Stimulated activated CD8-positive, alpha-beta memory T cell treated with anti-CD3 and anti-CD28 coated beads, Interleukin-2, amount 100 ng/mL, for 1 hour (primary cell): ENCODE results near the gene ABHD12B.
"Not testable (repeated sequence)": the region's sequence is repeated elsewhere in the genome, so short reads cannot be mapped to it uniquely, and the experiment has no call there.

Experiments used
- DNase-seq, 2 donors: peaks; one replicate each; pipeline ENCODE4 v3.0.0-alpha.2; 2020; ENCODE audit warnings: low read depth in 2 of 2

The ABHD12B gene

GRCh38 chr14:50892255-50892654, 20.4 kb downstream of the ABHD12B start:
- DNase-seq, result no peak

- DNase-seq, result not testable (repeated sequence)
Measured at GRCh38 chr14:50896421-50896820, 24.6 kb downstream of the ABHD12B start.

DNA sequence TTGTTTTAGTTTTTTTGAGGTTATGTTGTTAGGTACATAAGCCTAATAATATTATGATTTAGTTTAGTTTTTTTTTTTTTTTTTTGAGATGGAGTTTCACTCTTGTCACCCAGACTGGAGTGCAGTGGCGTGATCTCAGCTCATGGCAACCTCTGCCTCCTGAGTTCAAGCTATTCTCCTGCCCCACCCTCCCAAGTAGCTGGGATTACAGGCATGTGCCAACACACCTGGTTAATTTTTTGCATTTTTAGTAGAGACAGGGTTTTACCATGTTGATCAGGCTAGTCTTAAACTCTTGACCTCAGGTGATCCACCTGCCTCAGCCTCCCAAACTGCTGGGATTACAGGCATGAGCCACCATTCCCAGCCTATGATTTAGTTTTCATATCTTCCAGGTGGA, 25.2 kb downstream of the ABHD12B start:
- not testable (repeated sequence) for DNase-seq

DNA sequence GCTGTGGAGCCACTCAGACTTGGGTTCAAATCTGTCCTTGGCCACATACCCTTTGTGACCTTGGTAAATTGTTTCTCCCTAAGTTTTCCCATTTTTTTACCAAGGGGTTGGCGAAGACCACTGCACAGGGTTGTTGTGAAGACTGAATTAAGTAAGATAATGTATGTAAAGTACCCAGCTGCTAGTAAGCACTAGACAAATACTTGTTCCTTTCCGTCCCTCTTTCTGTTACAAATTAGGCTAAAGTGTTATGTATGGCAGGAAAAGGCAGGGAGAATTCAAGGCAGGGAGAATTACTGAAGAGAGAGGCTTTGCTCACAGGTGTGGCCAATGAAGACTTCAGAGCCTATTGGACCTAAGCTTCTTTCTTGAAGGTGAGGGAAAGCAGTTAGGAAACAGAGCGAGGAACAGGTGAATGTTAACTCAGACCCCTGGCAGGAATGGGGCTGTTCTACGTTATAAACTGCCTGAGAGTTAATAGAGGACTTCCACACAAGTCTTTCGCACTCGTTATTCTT, 25.9 kb downstream of the ABHD12B start:
- no peak for DNase-seq

GRCh38 chr14:50901361-50901760, 29.5 kb downstream of the ABHD12B start:
- no peak for DNase-seq

- no peak for DNase-seq
Measured at GRCh38 chr14:50904719-50905118, 32.9 kb downstream of the ABHD12B start.

- DNase-seq, result no peak
Measured at GRCh38 chr14:50906326-50907065, 34.6 kb downstream of the ABHD12B start.

- DNase-seq, result no peak
Measured at GRCh38 chr14:50910495-50911420, 38.9 kb downstream of the ABHD12B start.

- DNase-seq, result no peak
Measured at GRCh38 chr14:50917449-50917848, 45.6 kb downstream of the ABHD12B start.

DNA sequence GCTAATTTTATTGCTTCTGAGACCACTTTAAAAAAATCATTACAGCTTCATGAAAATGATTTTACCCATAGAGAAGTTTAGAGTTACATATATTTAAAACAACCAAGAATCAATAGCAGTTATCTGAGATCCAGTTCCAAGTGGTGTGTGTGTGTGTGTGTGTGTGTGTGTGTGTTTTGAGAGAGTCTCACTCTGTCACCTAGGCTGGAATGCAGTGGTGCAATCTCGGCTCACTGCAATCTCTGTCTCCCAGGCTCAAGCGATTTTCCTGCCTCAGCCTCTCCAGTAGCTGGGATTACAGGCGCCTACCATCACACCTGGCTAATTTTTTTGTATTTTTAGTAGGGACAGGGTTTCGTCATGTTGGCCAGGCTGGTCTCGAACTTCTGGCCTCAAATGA, 47.7 kb downstream of the ABHD12B start:
- not testable (repeated sequence) for DNase-seq

GRCh38 chr14:50920482-50921230, 48.8 kb downstream of the ABHD12B start:
- DNase-seq, result no peak

GRCh38 chr14:50922803-50923202, 51.0 kb downstream of the ABHD12B start:
- DNase-seq, result no peak

DNA sequence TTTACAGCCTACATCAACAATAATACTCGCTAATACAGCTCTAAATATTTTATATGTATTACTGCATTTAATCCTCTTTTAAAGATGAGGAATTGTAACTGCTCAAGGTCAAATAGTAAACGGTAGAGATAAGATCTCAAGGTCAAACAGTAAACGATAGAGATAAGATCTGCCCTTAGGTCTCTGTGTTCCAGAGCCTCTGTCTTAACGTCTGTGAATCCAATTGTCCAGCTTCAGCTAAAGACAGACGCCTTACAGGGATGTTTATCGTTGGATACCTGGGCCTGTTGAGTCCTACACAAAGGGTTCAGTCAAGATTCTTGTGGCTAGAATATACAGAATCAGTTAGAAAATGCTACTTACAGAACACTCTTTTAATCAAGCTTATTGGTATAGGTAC, 52.4 kb downstream of the ABHD12B start:
- DNase-seq, result no peak

DNA sequence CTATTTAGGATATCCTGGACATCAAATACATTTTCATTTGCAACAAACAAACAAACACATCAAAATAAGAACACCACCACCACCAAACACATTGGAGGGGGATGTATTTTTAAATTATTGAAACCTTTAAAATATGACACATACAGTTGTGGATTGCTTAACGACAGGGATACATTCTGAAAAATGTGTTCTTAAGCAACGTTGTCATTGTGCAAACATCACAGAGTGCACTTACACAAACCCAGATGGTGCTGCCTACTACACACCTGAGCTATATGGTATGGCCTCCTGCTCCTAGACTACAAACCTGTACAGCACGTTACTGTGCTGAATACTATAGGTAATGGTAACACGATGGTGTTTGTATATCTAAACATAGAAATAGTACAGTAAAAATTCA, 53.0 kb downstream of the ABHD12B start:
- no peak for DNase-seq

DNA sequence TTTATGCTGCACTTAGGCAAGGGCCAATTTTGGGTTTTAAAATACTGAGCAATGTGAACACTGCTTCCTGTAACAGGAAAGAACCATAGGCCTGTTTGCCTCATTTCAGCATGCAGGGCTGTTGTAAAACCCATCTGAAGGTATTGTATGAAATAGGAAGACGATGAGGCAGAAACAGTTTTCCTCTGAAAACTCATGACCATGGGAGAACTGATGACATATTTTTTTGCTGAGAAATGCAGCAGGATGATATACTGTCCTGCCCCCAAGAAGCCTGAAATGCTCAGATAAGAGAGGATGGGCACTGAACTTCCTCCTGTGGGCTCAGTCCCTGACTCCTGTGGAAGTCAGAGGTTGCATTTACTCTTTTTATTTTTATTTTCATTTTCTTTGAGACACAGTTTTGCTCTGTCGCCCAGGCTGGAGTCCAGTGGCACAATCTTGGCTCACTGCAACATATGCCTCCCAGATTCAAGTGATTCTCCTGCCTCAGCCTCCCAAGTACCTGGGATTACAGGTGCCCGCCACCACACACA, 55.1 kb downstream of the ABHD12B start:
- DNase-seq, result no peak

- DNase-seq, result no peak
Measured at GRCh38 chr14:50928002-50928635, 56.3 kb downstream of the ABHD12B start.

DNA sequence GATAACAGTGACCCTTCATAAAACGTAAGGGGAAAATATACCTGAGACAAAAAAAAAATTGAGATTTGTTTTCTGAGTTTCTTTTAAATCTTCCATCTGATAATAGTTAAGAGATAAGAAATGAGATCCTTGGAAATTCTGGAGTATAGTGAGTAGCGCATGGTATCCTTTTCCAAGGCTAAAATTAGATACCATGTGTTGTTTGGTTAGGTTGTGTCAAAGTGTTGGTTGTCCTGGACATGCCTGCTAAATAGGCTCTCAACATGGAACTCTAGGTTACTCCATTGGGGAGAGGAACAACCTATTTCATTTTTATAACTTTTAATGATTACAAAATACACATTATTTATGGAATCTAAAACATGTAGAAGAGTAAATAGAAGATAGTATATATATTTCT, 57.7 kb downstream of the ABHD12B start:
- DNase-seq, result no peak

DNA sequence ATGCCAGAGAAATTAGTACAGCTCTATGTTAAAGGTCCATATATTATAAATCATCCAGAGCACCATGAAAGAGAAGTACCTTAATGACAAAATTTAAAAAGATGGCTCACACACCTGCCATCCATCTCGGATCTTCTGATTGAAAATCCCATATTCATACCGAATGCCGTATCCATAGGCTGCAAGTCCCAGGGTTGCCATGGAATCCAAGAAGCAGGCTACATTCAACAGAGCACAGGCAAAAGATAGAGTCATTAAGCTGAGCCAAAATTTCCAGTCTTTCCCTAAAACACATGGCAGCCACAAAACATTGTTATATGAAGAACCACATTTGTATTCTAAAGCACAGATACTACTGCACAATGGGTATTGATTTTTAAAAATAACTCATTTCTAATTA, 59.7 kb downstream of the ABHD12B start:
- no peak for DNase-seq

- no peak for DNase-seq
Measured at GRCh38 chr14:50932156-50932555, 60.3 kb downstream of the ABHD12B start.

- no peak for DNase-seq
Measured at GRCh38 chr14:50932592-50933495, 61.0 kb downstream of the ABHD12B start.
